Erythroblast (primary cell): ENCODE results near the gene SEC31A.

Experiments used
- GATA1 ChIP-seq: IDR thresholded peaks from 2 replicates; pipeline ENCODE4 v1.6.1; 2011; ENCODE audit warnings: low read depth, mild to moderate bottlenecking, control low read depth, low read length, moderate library complexity
- POLR2A ChIP-seq: IDR thresholded peaks from 2 replicates; pipeline ENCODE4 v1.6.1; 2011; ENCODE audit warnings: mild to moderate bottlenecking, low read length

DNA sequence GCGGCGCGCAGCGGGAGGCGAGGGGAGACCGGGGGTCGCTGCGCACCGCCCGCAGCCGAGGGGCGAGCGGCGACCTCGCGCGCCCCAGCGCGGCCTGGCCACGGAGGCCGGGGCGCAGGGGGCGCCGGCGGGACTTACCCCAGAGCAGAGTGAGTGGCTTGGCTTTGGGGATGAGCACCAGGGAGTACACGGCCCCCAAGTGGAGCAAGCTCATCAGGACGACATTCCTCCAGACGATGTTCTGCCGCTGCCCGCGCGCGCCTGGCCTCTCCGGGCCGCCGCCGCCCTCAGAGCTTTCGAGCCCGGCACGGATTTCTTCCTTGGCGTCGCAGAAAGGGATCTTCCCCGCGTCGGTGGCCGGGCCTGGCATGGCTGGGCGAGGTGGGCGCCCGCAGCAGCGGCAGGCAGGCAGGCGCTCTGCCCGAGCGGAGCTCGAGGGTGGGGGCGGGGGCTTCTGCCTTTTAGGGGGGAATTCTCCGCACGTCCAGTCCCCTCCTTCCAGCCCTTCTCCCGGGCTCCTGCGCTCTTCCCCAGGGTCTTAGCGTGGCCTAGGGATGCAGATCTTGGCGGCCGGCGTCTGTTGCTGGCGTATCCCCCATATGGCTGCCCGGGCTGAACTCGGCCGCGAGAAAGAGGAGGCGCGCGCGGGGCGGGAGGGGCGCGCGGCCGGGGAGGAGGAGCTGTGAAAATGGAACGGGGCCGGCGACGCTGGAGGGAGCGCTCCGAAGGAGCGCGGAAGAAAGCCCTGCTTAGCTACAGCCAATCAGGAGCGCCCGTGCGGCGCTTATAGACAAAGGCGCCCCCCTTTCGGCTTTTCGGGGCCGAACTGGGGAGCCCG is 92.6 kb downstream of the SEC31A start, which contains the start of gene SCD5:
- no peak for TF ChIP-seq POLR2A
- no peak for TF ChIP-seq GATA1
